Loucy (cell line): ENCODE data around the gene MAP7.
"Not testable (repeated sequence)": the region's sequence is repeated elsewhere in the genome, so short reads cannot be mapped to it uniquely, and the experiment has no call there.

ENCODE experiments used
- H2AFZ ChIP-seq: fragments of 200-600 bp; sonication (generic); 2 replicates; pipeline ENCODE4 v1.6.0; 2016; ENCODE audit warnings: antibody characterized with exemption, mild to moderate bottlenecking, low read length, moderate library complexity
- H3F3A ChIP-seq: fragments of 200-600 bp; 2 replicates; pipeline ENCODE4 v1.6.0; 2016; ENCODE audit warnings: antibody characterized with exemption, low read depth, mild to moderate bottlenecking
- H3K27me3 ChIP-seq: fragments of 200-600 bp; sonication (generic); 2 replicates; pipeline ENCODE4 v1.6.1; 2014; ENCODE audit warnings: low read length, mild to moderate bottlenecking; ENCODE audit not compliant: insufficient read depth, poor library complexity, severe bottlenecking
- H3K36me3 ChIP-seq: fragments of 200-600 bp; sonication (generic); 2 replicates; pipeline ENCODE4 v1.6.1; 2016; ENCODE audit warnings: low read length; ENCODE audit not compliant: insufficient read depth
- H3K4me1 ChIP-seq: fragments of 200-600 bp; sonication (generic); 2 replicates; pipeline ENCODE4 v1.5.1; 2014; ENCODE audit warnings: low read length, mild to moderate bottlenecking; ENCODE audit not compliant: insufficient read depth, poor library complexity, severe bottlenecking
- H3K4me2 ChIP-seq: fragments of 200-600 bp; sonication (generic); 2 replicates; pipeline ENCODE4 v1.6.0; 2014; ENCODE audit warnings: antibody characterized with exemption, low read length, low read depth, mild to moderate bottlenecking; ENCODE audit not compliant: poor library complexity, severe bottlenecking
- H3K4me3 ChIP-seq: fragments of 200-600 bp; sonication (generic); 2 replicates; pipeline ENCODE4 v1.5.1; 2014; ENCODE audit warnings: low read length, mild to moderate bottlenecking, mixed read lengths; ENCODE audit not compliant: poor library complexity, severe bottlenecking
- H3K79me2 ChIP-seq: fragments of 200-600 bp; sonication (generic); 2 replicates; pipeline ENCODE4 v1.6.1; 2014; ENCODE audit warnings: low read length; ENCODE audit not compliant: insufficient read depth
- H3K9ac ChIP-seq: fragments of 200-600 bp; sonication (generic); 2 replicates; pipeline ENCODE4 v1.6.0; 2014; ENCODE audit warnings: mild to moderate bottlenecking, low read depth, low read length, moderate library complexity; ENCODE audit not compliant: poor library complexity, severe bottlenecking
- H3K9me2 ChIP-seq: fragments of 200-600 bp; sonication (generic); replicated peaks from 2 replicates; pipeline ENCODE4 v1.6.1; 2016; ENCODE audit warnings: low read depth, low read length, mixed read lengths
- H3K9me3 ChIP-seq: fragments of 200-600 bp; sonication (generic); 2 replicates; pipeline ENCODE4 v1.6.1; 2014; ENCODE audit warnings: mild to moderate bottlenecking, antibody characterized with exemption, low read length, low read depth; ENCODE audit not compliant: insufficient read depth
- H4K20me1 ChIP-seq: fragments of 200-600 bp; sonication (generic); 2 replicates; pipeline ENCODE4 v1.6.0; 2014; ENCODE audit warnings: antibody characterized with exemption, low read length, mild to moderate bottlenecking; ENCODE audit not compliant: insufficient read depth, poor library complexity, severe bottlenecking
- CTCF ChIP-seq: fragments of 200-600 bp; sonication (generic); conservative IDR thresholded peaks from 2 replicates; pipeline ENCODE4 v1.5.1; 2014; ENCODE audit warnings: mild to moderate bottlenecking, antibody characterized with exemption, low read length
- EZH2phosphoT487 ChIP-seq: fragments of 200-600 bp; IDR thresholded peaks from 2 replicates; pipeline ENCODE4 v1.6.1; 2018; ENCODE audit warnings: antibody characterized with exemption, mild to moderate bottlenecking, moderate library complexity, borderline replicate concordance

The MAP7 gene

GRCh38 chr6:136487759-136488425 is 62.3 kb downstream of the MAP7 start:
- Histone ChIP-seq H3K79me2 (no peaks in the 10 kb centered on the region), H4K20me1 (no peaks in the 10 kb centered on the region), H3F3A (no peaks in the 10 kb centered on the region), H3K36me3 (no peaks in the 10 kb centered on the region), H2AFZ (no peak overlapping the region), H3K9me3 (no peaks in the 10 kb centered on the region), H3K4me2 (no peak overlapping the region), H3K4me1 (no peaks in the 10 kb centered on the region), H3K4me3 (no peak overlapping the region), H3K9ac (no peak overlapping the region), H3K9me2 (no peaks in the 10 kb centered on the region), H3K27me3 (no peaks in the 10 kb centered on the region)
- TF ChIP-seq CTCF (no peak), EZH2phosphoT487 (no peak)

- H2AFZ ChIP-seq = no peak overlapping the region
- H3K79me2 ChIP-seq = no peaks in the 10 kb centered on the region
- no peaks in the 10 kb centered on the region for H4K20me1 ChIP-seq
- H3K27me3 ChIP-seq = no peaks in the 10 kb centered on the region
- no peak overlapping the region for H3K4me3 ChIP-seq
- no peaks in the 10 kb centered on the region for H3K9me3 ChIP-seq
- H3K4me1 ChIP-seq = no peaks in the 10 kb centered on the region
- H3K36me3 ChIP-seq = no peaks in the 10 kb centered on the region
- no peak overlapping the region for H3K9ac ChIP-seq
- no peak overlapping the region for H3K4me2 ChIP-seq
- TF ChIP-seq EZH2phosphoT487 (no peak), CTCF (no peak)
- no peaks in the 10 kb centered on the region for H3F3A ChIP-seq
- no peaks in the 10 kb centered on the region for H3K9me2 ChIP-seq
These were observed 63.9 kb downstream of the MAP7 start for GRCh38 chr6:136486357-136486756.

- Histone ChIP-seq H3K9ac (no peak overlapping the region), H3K79me2 (no peaks in the 10 kb centered on the region), H3K4me1 (no peaks in the 10 kb centered on the region), H3K27me3 (no peaks in the 10 kb centered on the region), H3K36me3 (no peaks in the 10 kb centered on the region), H4K20me1 (no peaks in the 10 kb centered on the region), H2AFZ (no peak overlapping the region), H3K4me2 (no peak overlapping the region), H3K9me2 (no peaks in the 10 kb centered on the region), H3K9me3 (no peaks in the 10 kb centered on the region), H3K4me3 (no peak overlapping the region), H3F3A (no peaks in the 10 kb centered on the region)
- TF ChIP-seq EZH2phosphoT487 = no peak
- TF ChIP-seq CTCF = no peak
These were observed 66.3 kb downstream of the MAP7 start for GRCh38 chr6:136483906-136484305.

- H3K4me3 ChIP-seq, H3K27me3 ChIP-seq, H3K4me1 ChIP-seq, H3K9me2 ChIP-seq, H3K79me2 ChIP-seq, H3F3A ChIP-seq, H2AFZ ChIP-seq, H3K9me3 ChIP-seq, H3K4me2 ChIP-seq, H3K36me3 ChIP-seq, H3K9ac ChIP-seq, H4K20me1 ChIP-seq: not testable (repeated sequence)
These were observed 67.2 kb downstream of the MAP7 start for GRCh38 chr6:136483005-136483404.
